ENCODE measurements around the gene DUSP15. TPM values are rescaled to one million over a fixed set of nuclear protein-coding genes. Genes with fewer than 3 reads are reported as not detected.

Gene DUSP15
- total RNA-seq, 1 donor from 2014 or later = 0.45 TPM

GRCh38 chr20:31853481-31853880, 16.8 kb downstream of the DUSP15 start:
- H3K27ac Mint-ChIP-seq = no peak overlapping the region
- H3K4me1 Mint-ChIP-seq = peaks cover 3% of the 10 kb centered on the region
- Histone ChIP-seq H3K4me1 (no peaks in the 10 kb centered on the region), H3K27ac (no peak overlapping the region), H3K9me3 (ENCODE audit: low read depth) (no peaks in the 10 kb centered on the region), H2AFZ (replicated peaks) (no peak overlapping the region), H3K4me3 (no peak overlapping the region), H3K4me2 (no peak overlapping the region), H3K36me3 (no peaks in the 10 kb centered on the region), H4K20me1 (ENCODE audit: low read depth) (no peaks in the 10 kb centered on the region), H3K79me2 (ENCODE audit: low read depth) (no peaks in the 10 kb centered on the region), H3F3A (ENCODE audit: low read depth) (no peaks in the 10 kb centered on the region), H3K27me3 (peaks cover 47% of the 10 kb centered on the region), H3K9ac (no peak overlapping the region)
- no peak overlapping the region for H3K4me3 Mint-ChIP-seq
- H3K27me3 Mint-ChIP-seq (ENCODE audit: insufficient read depth, low read depth) = peaks cover 10% of the 10 kb centered on the region
- no peak for DNase-seq (ENCODE audit: low spot score)
- H3K36me3 Mint-ChIP-seq = no peaks in the 10 kb centered on the region
- TF ChIP-seq EZH2 (IDR thresholded peaks at IDR 0.05) (no peak), EZH2phosphoT487 (IDR thresholded peaks at IDR 0.05) (no peak)
- TF ChIP-seq, protein P1, sequence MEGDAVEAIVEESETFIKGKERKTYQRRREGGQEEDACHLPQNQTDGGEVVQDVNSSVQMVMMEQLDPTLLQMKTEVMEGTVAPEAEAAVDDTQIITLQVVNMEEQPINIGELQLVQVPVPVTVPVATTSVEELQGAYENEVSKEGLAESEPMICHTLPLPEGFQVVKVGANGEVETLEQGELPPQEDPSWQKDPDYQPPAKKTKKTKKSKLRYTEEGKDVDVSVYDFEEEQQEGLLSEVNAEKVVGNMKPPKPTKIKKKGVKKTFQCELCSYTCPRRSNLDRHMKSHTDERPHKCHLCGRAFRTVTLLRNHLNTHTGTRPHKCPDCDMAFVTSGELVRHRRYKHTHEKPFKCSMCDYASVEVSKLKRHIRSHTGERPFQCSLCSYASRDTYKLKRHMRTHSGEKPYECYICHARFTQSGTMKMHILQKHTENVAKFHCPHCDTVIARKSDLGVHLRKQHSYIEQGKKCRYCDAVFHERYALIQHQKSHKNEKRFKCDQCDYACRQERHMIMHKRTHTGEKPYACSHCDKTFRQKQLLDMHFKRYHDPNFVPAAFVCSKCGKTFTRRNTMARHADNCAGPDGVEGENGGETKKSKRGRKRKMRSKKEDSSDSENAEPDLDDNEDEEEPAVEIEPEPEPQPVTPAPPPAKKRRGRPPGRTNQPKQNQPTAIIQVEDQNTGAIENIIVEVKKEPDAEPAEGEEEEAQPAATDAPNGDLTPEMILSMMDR (IDR thresholded peaks at IDR 0.05) = no peak
- H3K9me3 Mint-ChIP-seq = no peaks in the 10 kb centered on the region

DNA sequence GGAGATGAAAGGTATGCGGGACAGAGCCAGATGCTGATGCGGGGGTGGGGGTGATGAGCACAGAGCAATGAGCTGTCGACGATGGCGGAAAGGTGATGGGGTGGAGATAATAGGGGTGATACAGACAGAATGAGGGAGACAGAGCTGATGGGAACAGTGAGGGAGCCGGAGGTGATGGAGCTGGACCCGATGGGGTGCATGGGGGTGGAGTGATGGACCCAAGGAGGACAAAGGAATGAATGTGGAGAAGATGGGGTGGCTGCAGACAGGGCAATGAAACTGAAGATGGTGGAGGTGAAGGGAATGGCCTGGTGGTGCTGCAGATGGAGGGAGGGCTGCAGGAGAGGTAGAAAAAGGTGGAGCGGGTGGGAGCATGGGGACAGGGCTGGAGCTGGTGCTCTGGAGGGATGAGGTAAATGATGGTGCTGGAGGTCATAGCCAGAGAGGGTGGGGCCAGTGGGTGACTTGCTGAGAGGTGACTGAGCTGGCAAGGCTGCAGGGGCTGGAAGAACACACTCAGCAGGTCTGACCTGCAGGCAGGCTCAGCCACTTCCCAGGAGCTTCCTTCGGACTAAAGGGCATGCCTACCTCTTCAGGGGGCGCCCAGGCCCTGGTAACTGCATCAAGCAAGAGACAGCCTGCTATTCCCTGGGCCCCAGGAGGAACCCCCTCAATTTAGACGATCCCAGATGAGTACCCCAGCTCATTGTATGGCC, 18.9 kb downstream of the DUSP15 start:
- Mint-ChIP-seq H3K27ac (no peak overlapping the region), H3K4me1 (no peaks in the 10 kb centered on the region), H3K9me3 (no peaks in the 10 kb centered on the region), H3K36me3 (no peaks in the 10 kb centered on the region), H3K4me3 (peak overlapping the region; percentile 19), H3K27me3 (ENCODE audit: insufficient read depth, low read depth) (peaks cover 5% of the 10 kb centered on the region)
- Histone ChIP-seq H3K27ac (no peak overlapping the region), H3K9ac (no peak overlapping the region), H4K20me1 (ENCODE audit: low read depth) (no peaks in the 10 kb centered on the region), H3K9me3 (ENCODE audit: low read depth) (no peaks in the 10 kb centered on the region), H3F3A (ENCODE audit: low read depth) (peaks cover under 1% of the 10 kb centered on the region), H3K4me2 (no peak overlapping the region), H3K27me3 (peaks cover 53% of the 10 kb centered on the region), H3K79me2 (ENCODE audit: low read depth) (no peaks in the 10 kb centered on the region), H2AFZ (replicated peaks) (no peak overlapping the region), H3K36me3 (no peaks in the 10 kb centered on the region), H3K4me1 (peaks cover under 1% of the 10 kb centered on the region), H3K4me3 (no peak overlapping the region)
- no peak for DNase-seq (ENCODE audit: low spot score)
- TF ChIP-seq EZH2phosphoT487 (IDR thresholded peaks at IDR 0.05) (no peak), EZH2 (IDR thresholded peaks at IDR 0.05) (no peak)
- TF ChIP-seq, protein P1 (IDR thresholded peaks at IDR 0.05) = no peak

GRCh38 chr20:31849306-31849930, 20.9 kb downstream of the DUSP15 start:
- peaks cover 6% of the 10 kb centered on the region for H3F3A ChIP-seq (ENCODE audit: low read depth)
- DNase-seq (ENCODE audit: low spot score) = peak; percentile 37

More at GRCh38 chr20:31849306-31849930, 20.9 kb downstream of the DUSP15 start:
- Mint-ChIP-seq H3K4me3 (no peak overlapping the region), H3K27me3 (ENCODE audit: insufficient read depth, low read depth) (peaks cover 5% of the 10 kb centered on the region), H3K4me1 (no peaks in the 10 kb centered on the region), H3K36me3 (no peaks in the 10 kb centered on the region), H3K27ac (no peak overlapping the region), H3K9me3 (no peaks in the 10 kb centered on the region)
- Histone ChIP-seq H3K36me3 (no peaks in the 10 kb centered on the region), H2AFZ (replicated peaks) (no peak overlapping the region), H3K9ac (no peak overlapping the region), H3K27me3 (peaks cover 53% of the 10 kb centered on the region), H3K4me1 (peaks cover 15% of the 10 kb centered on the region), H3K27ac (no peak overlapping the region), H4K20me1 (ENCODE audit: low read depth) (no peaks in the 10 kb centered on the region), H3K4me2 (peak overlapping the region; percentile 31), H3K79me2 (ENCODE audit: low read depth) (no peaks in the 10 kb centered on the region), H3K4me3 (no peak overlapping the region), H3K9me3 (ENCODE audit: low read depth) (no peaks in the 10 kb centered on the region)
- peak; percentile 49 for TF ChIP-seq EZH2 (IDR thresholded peaks at IDR 0.05)
- TF ChIP-seq, protein P1 (IDR thresholded peaks at IDR 0.05) = no peak
- TF ChIP-seq EZH2phosphoT487 (IDR thresholded peaks at IDR 0.05) = no peak

All from neural progenitor cell (in vitro differentiated cells).